K562 (cell line): ENCODE measurements around the gene VRK2. TPM values are rescaled to one million over a fixed set of nuclear protein-coding genes. Genes with fewer than 3 reads are reported as not detected.

Experiments used
- ATAC-seq: fragments of 200-7000 bp; cut with Tn5 transposase; 3 replicates; pipeline ENCODE4 v1.9.1; 2020; ENCODE audit warnings: moderate library complexity
- BruUV-seq: library from RNA; stranded (reverse); fragments of 400-500 nt; replicated peaks from 2 replicates; lab custom pipeline; 2021; lab: Mats Ljungman, UMichigan
- CTCF ChIA-PET: fragments of 300-600 bp; formaldehyde crosslinking; extraction: SDS; loops from one replicate; lab custom pipeline; 2021; ENCODE audit warnings: low intra/inter-chr PET ratio; lab: Yijun Ruan, JAX
- POLR2A ChIA-PET: fragments of 300-600, 350-650 bp; sonication (Branson Sonifier 250); formaldehyde crosslinking; extraction: SDS; loops from one replicate; lab custom pipeline; 2021; ENCODE audit warnings: antibody characterized with exemption, inconsistent platforms; lab: Yijun Ruan, JAX
- DNase-seq, 4 experiments: peaks; one replicate each; pipeline versions ENCODE4 v3.0.0 to v3.0.0-alpha.2; 2011 to 2018; ENCODE audit warnings: low spot score in 3 of 4, mixed read lengths in 3 of 4; ENCODE audit errors: extremely low read depth in 1 of 4
- FAIRE-seq: peaks from 2 replicates; lab custom pipeline; 2011; peaks lifted over from hg19 to GRCh38; lab: Jason Lieb, UNC
- H2AFZ ChIP-seq: 2 replicates; pipeline ENCODE4 v1.6.0; 2011; ENCODE audit warnings: low read depth, low read length, control low read depth, inconsistent platforms
- H3K27ac ChIP-seq: fragments of 200-600 bp; 3 replicates; pipeline ENCODE4 v1.8.0; 2011; ENCODE audit warnings: low read depth, mild to moderate bottlenecking, control low read depth, inconsistent platforms, low read length, moderate library complexity, mixed read lengths; ENCODE audit errors: extremely low read depth
- H3K27me3 ChIP-seq, 2 experiments: fragments of 300-600 bp in 1 of 2; 2 replicates in 1 of 2; 3 replicates in 1 of 2; pipeline versions ENCODE4 v1.6.0 to v1.8.0; 2011; ENCODE audit warnings: inconsistent platforms in 2 of 2, low read length in 2 of 2, mild to moderate bottlenecking in 1 of 2, mixed read lengths in 1 of 2, moderate library complexity in 1 of 2; ENCODE audit not compliant: control insufficient read depth in 2 of 2, insufficient read depth in 2 of 2
- H3K36me3 ChIP-seq: fragments of 300-600 bp; 3 replicates; pipeline ENCODE4 v1.8.0; 2011; ENCODE audit warnings: mild to moderate bottlenecking, low read length, inconsistent platforms; ENCODE audit not compliant: control insufficient read depth, insufficient read depth
- H3K4me1 ChIP-seq, 2 experiments: fragments of 200-600 bp in 1 of 2; replicated peaks in 1 of 2; 2 replicates in 1 of 2; 3 replicates in 1 of 2; pipeline versions ENCODE4 v1.5.1 to v1.8.0; 2011; ENCODE audit warnings: inconsistent platforms in 2 of 2, low read length in 2 of 2, mild to moderate bottlenecking in 1 of 2, mixed read lengths in 1 of 2, moderate library complexity in 1 of 2; ENCODE audit not compliant: control insufficient read depth in 2 of 2, insufficient read depth in 2 of 2
- H3K4me2 ChIP-seq: 2 replicates; pipeline ENCODE4 v1.6.1; 2011; ENCODE audit warnings: low read length, control low read depth, inconsistent platforms, mixed read lengths; ENCODE audit not compliant: insufficient read depth
- H3K4me3 ChIP-seq: fragments of 200-600 bp; sonication (generic), shearing (Covaris generic); 2 replicates; pipeline ENCODE4 v1.5.1; 2016; ENCODE audit warnings: control low read depth, inconsistent platforms
- H3K79me2 ChIP-seq: fragments of 200-600 bp; 3 replicates; pipeline ENCODE4 v1.8.0; 2011; ENCODE audit warnings: low read length, inconsistent platforms; ENCODE audit not compliant: control insufficient read depth, insufficient read depth
- H3K9ac ChIP-seq, 2 experiments: 2 replicates each; pipeline versions ENCODE4 v1.6.0 to v1.6.1; 2011; ENCODE audit warnings: low read depth in 2 of 2, low read length in 2 of 2, control low read depth in 1 of 2, inconsistent platforms in 1 of 2, mild to moderate bottlenecking in 1 of 2, mixed read lengths in 1 of 2; ENCODE audit not compliant: insufficient read depth in 1 of 2
- H3K9me1 ChIP-seq: one replicate; pipeline ENCODE4 v1.6.0; 2011; ENCODE audit warnings: inconsistent platforms, mild to moderate bottlenecking, low read length, moderate library complexity; ENCODE audit not compliant: control insufficient read depth, insufficient read depth
- H3K9me3 ChIP-seq: replicated peaks from 2 replicates; pipeline ENCODE4 v1.5.1; 2011; ENCODE audit warnings: low read depth, low read length, inconsistent platforms; ENCODE audit not compliant: control insufficient read depth, insufficient read depth
- H4K20me1 ChIP-seq: replicated peaks from 2 replicates; pipeline ENCODE4 v1.6.1; 2011; ENCODE audit warnings: low read length, inconsistent platforms, mixed read lengths; ENCODE audit not compliant: control insufficient read depth, insufficient read depth
- CEBPG ChIP-seq, 3 experiments: fragments of 200-800 bp in 1 of 3; sonication (Bioruptor generic) in 1 of 3; sonication (generic) in 1 of 3; formaldehyde crosslinking in 1 of 3; IDR thresholded peaks in 2 of 3; conservative IDR thresholded peaks in 1 of 3; 2 replicates each; pipeline versions ENCODE4 v1.6.1 to v1.8.0; 2016 to 2022; ENCODE audit warnings: missing compliant biosample characterization in 2 of 3, missing genetic modification characterization in 2 of 3, mild to moderate bottlenecking in 1 of 3, missing genetic modification reagents in 1 of 3
- EGR1 ChIP-seq: fragments of 450-650 bp; conservative IDR thresholded peaks from 2 replicates; pipeline ENCODE4 v1.6.1; 2017; ENCODE audit warnings: mild to moderate bottlenecking
- ETV1 ChIP-seq: fragments of 450-650 bp; conservative IDR thresholded peaks from 2 replicates; pipeline ENCODE4 v1.6.1; 2016; ENCODE audit warnings: missing genetic modification characterization, control low read depth, low read depth, missing compliant biosample characterization
- GABPA ChIP-seq: fragments of 200-800 bp; sonication (Bioruptor generic); conservative IDR thresholded peaks from 2 replicates; pipeline ENCODE4 v1.6.1; 2016; ENCODE audit warnings: low read depth, missing genetic modification characterization, missing compliant biosample characterization
- HSF4 ChIP-seq: fragments of 250-450 bp; sonication (Bioruptor Pico); IDR thresholded peaks from 2 replicates; pipeline ENCODE4 v2.1.2; 2022; ENCODE audit warnings: mild to moderate bottlenecking, moderate library complexity, borderline replicate concordance
- LCOR ChIP-seq: sonication (generic); formaldehyde crosslinking; IDR thresholded peaks from 2 replicates; pipeline ENCODE4 v1.8.0; 2022; ENCODE audit warnings: mild to moderate bottlenecking, missing genetic modification reagents
- NFRKB ChIP-seq: fragments of 450-650 bp; IDR thresholded peaks from 2 replicates; pipeline ENCODE4 v1.6.1; 2016; ENCODE audit warnings: low read depth
- POLR2H ChIP-seq: IDR thresholded peaks from 2 replicates; pipeline ENCODE4 v1.6.1; 2016; ENCODE audit warnings: missing genetic modification characterization, low read depth, mild to moderate bottlenecking, control low read depth, missing compliant biosample characterization, moderate library complexity
- POU5F1 ChIP-seq: fragments of 150-350 bp; IDR thresholded peaks from 2 replicates; pipeline ENCODE4 v1.6.1; 2014; ENCODE audit warnings: borderline replicate concordance, low read length, low read depth, mild to moderate bottlenecking; ENCODE audit not compliant: partially characterized antibody
- RREB1 ChIP-seq: fragments of 250-450 bp; sonication (Bioruptor Pico); IDR thresholded peaks from 2 replicates; pipeline ENCODE4 v1.4.0; 2020
- SRF ChIP-seq, 2 experiments: fragments of 250-450, 450-650 bp in 1 of 2; sonication (Bioruptor Pico) in 1 of 2; sonication (generic) in 1 of 2; formaldehyde crosslinking; IDR thresholded peaks; 2 replicates each; pipeline versions ENCODE4 v1.5.0 to v1.5.1; 2020 to 2022; ENCODE audit warnings: mild to moderate bottlenecking in 1 of 2, missing genetic modification reagents in 1 of 2
- ZNF134 ChIP-seq: fragments of 250-450 bp; sonication (Bioruptor Pico); conservative IDR thresholded peaks from 2 replicates; pipeline ENCODE4 v1.4.0; 2020
- ZZZ3 ChIP-seq: fragments of 450-650 bp; IDR thresholded peaks from 2 replicates; pipeline ENCODE4 v1.6.1; 2016; ENCODE audit warnings: antibody characterized with exemption, mild to moderate bottlenecking, moderate library complexity
- WGBS: fragments of 100-300 bp; shearing (Covaris generic); methylation state at CpG from one replicate; pipeline ENCODE4 v1.1.6; 2016; ENCODE audit warnings: low coverage, mixed read lengths; ENCODE audit not compliant: insufficient coverage; ENCODE audit errors: missing lambda C conversion rate; 5-methylcytosine and 5-hydroxymethylcytosine counted together
- in situ Hi-C: fragments of 300-500 bp; cut with MboI; formaldehyde crosslinking; loops from 4 replicates; pipeline ENCODE4 v1.15.0; 2018; ENCODE audit warnings: inconsistent platforms, mixed read lengths
- intact Hi-C: fragments of 100-400 bp; cut with micrococcal nuclease; formaldehyde crosslinking; loops from 2 replicates; pipeline ENCODE4 v1.14.2; 2022
- polyA plus RNA-seq, 8 experiments: library from polyadenylated mRNA; depleted of rRNA in 4 of 8; stranded (reverse) in 5 of 8; unstranded in 3 of 8; fragments of >200 nt; fragmentation: Nextera tagmentation in 2 of 8; fragmentation: Illumina TruSeq in 1 of 8; extraction: Ambion mirVana in 2 of 8; extraction: Trizol in 1 of 8; gene quantifications; 2 replicates each; pipeline versions ENCODE4 v1.2.1 to v1.2.3, GENCODE V29; 2011 to 2014; ENCODE audit warnings: inconsistent platforms in 1 of 8, missing spikeins in 1 of 8
- total RNA-seq, 7 experiments: library from RNA; depleted of rRNA in 6 of 7; stranded (reverse); fragments of >200 nt in 6 of 7; fragmentation: Illumina TruSeq in 2 of 7; extraction: Trizol in 2 of 7; gene quantifications; 2 replicates each; pipeline versions ENCODE4 v1.2.1 to v1.2.3, GENCODE V29; 2011 to 2021; ENCODE audit warnings: low replicate concordance in 1 of 7

VRK2 gene
- total and polyA plus RNA-seq, 9 of the 15 experiments (the other 6 are each of a cell fraction or from before 2014, with no cell fraction given) = 22.6 to 49.2 (median 36.2) TPM

- Histone ChIP-seq H3K9me3 (no peaks in the 10 kb centered on the region), H3K9me1 (no peaks in the 10 kb centered on the region), H3K27me3 (no peaks in the 10 kb centered on the region), H2AFZ (peak overlapping the region; percentile 91), H3K79me2 (peaks cover 60% of the 10 kb centered on the region), H3K4me1 (peaks cover 14 to 17% of the 10 kb centered on the region in 2 experiments), H3K27ac (peak overlapping the region; percentile 93), H3K4me2 (peak overlapping the region; percentile 87), H3K9ac (peak overlapping the region; percentile 86 to 96), H3K4me3 (peak overlapping the region; percentile 66), H3K36me3 (peaks cover 20% of the 10 kb centered on the region; the same call in 2 of the 3 replicates), H4K20me1 (no peaks in the 10 kb centered on the region)
- no peak for FAIRE-seq
- peak in 2 of 4 experiments; percentile 13 to 38 for DNase-seq
- WGBS = 1% methylated on average over 12 of the region's 13 CpGs
- CTCF ChIA-PET = no interaction called here
- BruUV-seq = no TSS peak
- intact Hi-C loops = loop anchor here (2.0 to 5.0 kb wide), 3 partner anchors 80 to 191 kb away; no protein-coding TSS in a partner anchor
- in situ Hi-C loops = no loop called here
- POLR2A ChIA-PET = interaction anchor here (1.3 to 1.4 kb wide), 2 partner anchors 8 to 11 kb away, joined by 4 to 9 read pairs; no protein-coding TSS in a partner anchor
- ATAC-seq = peak; percentile 55
- no peak for TF ChIP-seq SRF (CRISPR knock-in tag; IDR thresholded peaks at IDR 0.05)
- TF ChIP-seq HSF4 (CRISPR knock-in tag) = no peak
- peak; percentile 1; the same call in 1 of the 2 replicates for TF ChIP-seq RREB1 (CRISPR knock-in tag)
- no peak for TF ChIP-seq ZNF134 (CRISPR knock-in tag)
- TF ChIP-seq CEBPG (CRISPR knock-in tag; IDR thresholded peaks at IDR 0.05) = 0 out of 2 replicates have a peak, but pooled peaks have one; percentile 19
- TF ChIP-seq CEBPG (tag; conservative IDR thresholded peaks at IDR 0.05 in 1 of 2, IDR thresholded peaks at IDR 0.05 in 1 of 2) = no peak
- TF ChIP-seq POU5F1 = no peak
- TF ChIP-seq ZZZ3 = no peak
- 0 out of 2 replicates have a peak, but pooled peaks have one; percentile 2 for TF ChIP-seq GABPA (tag)
- no peak for TF ChIP-seq EGR1
- no peak for TF ChIP-seq ETV1 (tag)
- 0 out of 2 replicates have a peak, but pooled peaks have one; percentile 21 for TF ChIP-seq LCOR (CRISPR knock-in tag)
- TF ChIP-seq NFRKB = no peak
- TF ChIP-seq POLR2H (tag) = 0 out of 2 replicates have a peak, but pooled peaks have one; percentile 2
Observed at GRCh38 chr2:58047373-58047935, 848 bp downstream of the VRK2 start.
